Activated CD4-positive, alpha-beta T cell treated with anti-CD3 and anti-CD28 coated beads, Interleukin-2, amount 50 U/mL, for 48 hours (primary cell): Measurements from ENCODE around the gene FAS.
A peak's percentile ranks its signal among the peaks of the same experiment; 100 is the strongest.
"Not testable (repeated sequence)": the region's sequence is repeated elsewhere in the genome, so short reads cannot be mapped to it uniquely, and the experiment has no call there.

Experiments used
- DNase-seq, 2 experiments: peaks; one replicate each; pipeline ENCODE4 v3.0.0-alpha.2; 2020

The FAS gene

DNA sequence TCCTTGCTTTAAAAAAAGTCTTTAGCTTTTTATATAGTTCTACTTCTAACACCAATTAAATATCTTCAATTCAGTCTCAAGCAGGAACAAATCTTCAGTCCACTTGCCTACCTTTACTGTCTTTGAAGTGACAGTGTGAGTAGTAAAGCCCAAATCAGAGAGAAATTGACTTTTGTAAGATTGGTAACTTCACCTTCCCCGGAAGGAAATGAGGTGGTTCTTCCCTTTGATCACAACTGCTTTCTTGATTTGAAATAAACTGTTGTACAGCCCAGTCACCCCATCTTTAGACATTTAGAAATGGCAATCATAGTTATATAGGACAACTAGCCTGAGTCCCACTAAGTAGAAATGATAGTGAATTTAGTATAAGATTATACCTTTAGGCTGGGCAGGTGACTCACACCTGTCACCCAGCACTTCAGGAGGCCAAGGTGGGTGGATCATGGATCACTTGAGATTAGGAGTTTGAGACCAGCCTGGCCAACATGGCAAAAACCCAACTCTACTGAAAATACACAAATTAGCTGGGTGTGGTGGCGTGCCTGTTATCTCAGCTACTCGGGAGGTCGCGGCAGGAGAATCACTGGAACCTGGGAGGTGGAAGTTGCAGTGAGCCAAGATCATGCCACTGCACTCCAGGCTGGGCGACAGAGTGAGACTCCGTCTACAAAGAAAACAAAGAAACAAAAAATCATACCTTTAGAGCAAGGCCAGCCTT lies 4.7 kb downstream of the FAS start:
- no peak for DNase-seq

DNA sequence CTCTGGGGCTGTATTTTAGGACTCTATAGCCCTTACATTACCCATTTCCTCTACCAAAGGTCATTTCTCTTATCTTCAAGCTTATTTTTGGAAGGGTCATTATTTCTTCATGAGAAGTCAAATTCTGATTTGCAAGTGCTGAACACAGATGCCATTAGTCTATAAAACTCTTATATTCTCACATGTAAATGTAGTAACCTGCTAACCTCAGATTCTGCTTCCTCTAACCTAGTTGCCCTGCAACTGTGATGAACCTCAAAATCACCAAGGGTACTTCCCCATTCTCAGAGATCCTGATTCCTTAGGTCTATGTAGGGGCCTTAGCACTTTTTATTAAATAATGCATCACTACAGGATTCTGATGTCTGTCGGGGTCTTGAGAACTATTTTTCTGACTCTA lies 6.3 kb downstream of the FAS start:
- DNase-seq, result no peak

GRCh38 chr10:88999625-89000024 lies 9.0 kb downstream of the FAS start:
- DNase-seq, result no peak

DNA sequence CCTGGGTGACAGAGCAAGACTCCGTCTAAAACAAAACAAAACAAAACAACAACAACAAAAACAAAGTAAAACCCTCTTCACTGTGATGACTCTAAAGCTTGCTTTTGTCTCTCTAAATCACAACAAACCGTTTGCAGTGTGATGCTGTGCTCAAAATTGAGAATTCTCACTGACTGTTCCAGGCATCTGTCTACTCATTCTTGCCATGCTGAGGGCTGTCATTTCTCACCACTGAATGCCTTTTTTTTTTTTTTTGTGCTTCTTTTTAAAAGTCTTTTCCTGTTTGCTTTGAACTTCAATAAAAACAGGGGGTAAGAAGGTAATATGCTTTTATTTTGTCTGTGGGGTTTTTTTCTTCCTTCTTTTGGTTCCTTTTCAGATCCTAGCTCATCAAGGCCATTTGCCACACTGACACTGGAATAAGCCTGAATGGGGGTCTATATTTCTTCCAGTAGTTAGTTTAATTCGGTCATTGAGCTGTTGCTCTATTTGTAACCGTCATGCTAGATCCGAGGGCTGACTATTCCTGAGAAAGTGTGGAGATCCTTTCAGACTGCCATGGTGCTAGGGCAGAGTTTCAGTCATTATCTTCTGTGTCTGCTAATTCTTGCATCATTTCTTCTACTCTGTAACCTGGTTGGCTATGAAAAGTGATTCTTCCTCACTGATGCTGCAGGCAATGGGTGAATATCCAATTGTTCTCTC lies 10.6 kb downstream of the FAS start:
- peak in 1 of 2 experiments; percentile 22 for DNase-seq

DNA sequence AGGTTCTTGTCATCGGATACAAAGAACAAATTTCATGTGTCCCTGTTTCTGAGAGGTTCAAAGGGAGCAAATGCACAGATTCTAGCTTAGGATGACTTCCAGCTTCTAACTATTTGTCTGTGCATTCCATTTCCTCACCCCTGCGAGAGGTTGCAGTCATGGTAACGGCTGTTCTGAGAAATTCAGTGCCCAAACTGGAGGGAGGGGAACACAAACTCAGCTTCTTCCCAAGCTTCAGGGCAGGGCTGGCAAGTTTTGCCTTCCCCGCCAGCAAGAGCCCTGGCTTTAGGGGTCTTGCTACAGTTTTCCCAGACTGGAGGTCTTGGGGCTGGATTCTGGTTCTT lies 11.1 kb downstream of the FAS start:
- DNase-seq, result no peak

DNA sequence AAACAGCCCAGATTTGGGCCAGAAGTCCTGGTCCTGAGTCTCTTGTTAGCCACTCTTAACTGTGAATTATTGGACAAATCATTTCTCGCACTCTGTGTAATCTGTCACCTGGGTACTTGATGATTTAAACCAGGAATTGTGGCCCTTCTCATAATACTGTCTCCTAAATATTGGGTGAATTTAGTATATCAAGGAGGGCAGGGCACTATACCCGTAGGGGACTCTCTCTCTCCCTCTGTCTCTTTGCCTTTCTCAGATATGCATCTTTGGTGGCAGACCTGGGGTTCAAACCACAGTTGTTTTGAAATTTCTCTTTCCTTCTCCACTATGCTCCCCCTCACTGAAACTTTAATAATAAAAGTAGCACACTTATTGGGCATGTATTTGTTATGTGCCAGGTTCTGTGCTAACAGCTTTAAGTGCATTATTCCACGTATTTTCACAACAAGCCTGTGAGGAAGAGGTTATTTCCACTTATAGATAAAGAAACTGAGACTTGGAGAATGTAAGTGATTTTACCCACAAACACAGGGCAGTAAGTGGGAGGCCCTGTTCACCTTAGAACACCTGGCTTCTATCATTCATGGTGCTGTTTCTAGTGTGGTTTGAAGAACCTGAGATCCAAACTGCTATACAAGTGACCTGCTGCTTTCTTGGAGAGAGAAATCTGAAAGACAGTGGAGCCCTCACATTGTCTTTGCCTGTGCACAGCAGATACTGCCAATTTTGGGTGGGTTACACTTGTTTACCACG lies 11.8 kb downstream of the FAS start:
- no peak for DNase-seq

GRCh38 chr10:89003344-89003743 lies 12.7 kb downstream of the FAS start:
- DNase-seq, result no peak

DNA sequence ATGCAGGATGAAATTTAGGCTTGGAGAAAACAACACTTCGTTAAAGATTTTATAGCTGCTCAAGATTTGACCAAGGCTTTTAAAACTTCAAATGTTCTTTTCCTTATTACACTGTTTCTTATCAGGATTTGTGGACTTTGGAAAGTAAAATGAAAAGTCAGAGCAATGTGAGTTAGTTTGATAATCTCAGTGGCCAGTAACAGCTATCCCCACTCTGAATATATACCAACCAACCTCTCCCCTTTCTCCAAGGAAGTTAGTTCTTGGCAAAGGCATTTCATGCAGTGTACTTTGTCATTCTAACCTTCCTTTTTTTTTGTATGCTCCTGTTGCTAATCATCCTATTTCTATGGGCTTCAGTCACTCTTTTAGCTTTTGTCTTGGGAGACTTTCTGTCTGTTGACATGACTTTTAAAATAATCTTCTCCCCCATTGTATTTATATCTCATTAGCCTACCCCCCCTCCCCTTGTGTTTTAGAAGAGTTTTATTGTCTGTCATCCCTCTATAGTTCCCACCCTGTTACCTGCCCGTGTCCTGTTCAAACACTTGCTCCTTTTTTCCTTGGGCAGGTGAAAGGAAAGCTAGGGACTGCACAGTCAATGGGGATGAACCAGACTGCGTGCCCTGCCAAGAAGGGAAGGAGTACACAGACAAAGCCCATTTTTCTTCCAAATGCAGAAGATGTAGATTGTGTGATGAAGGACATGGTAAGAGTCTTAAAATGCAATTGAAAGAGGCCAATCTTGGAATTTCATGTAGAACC lies 16.7 kb downstream of the FAS start:
- no peak for DNase-seq

DNA sequence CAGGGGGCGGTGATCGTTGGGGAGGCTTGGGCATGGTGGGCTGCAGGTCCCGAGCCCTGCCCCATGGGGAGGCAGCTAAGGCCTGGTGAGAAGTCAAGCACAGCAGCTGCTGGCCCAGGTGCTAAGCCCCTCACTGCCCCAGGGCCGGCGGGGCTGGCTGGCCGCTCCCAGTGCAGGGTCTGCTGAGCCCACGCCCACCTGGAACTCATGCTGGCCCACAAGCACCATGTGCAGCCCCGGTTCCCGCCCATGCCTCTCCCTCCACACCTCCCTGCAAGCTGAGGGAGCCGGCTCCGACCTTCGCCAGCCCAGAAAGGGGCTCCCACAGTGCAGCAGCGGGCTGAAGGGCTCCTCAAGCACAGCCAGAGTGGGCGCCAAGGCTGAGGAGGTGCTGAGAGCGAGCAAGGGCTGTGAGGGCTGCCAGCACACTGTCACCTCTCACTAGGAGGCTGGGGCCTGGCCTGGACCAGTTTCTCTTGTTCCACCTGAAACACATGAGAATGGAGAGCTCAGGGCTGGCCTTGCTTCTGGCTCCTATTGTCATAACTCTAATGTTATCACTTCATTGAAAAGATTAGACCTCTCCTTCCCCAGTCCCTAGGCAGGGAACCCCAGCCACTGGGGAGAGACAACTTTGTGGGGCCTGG lies 28.2 kb downstream of the FAS start:
- DNase-seq, result not testable (repeated sequence)

- no peak for DNase-seq
These were observed 29.1 kb downstream of the FAS start for GRCh38 chr10:89019569-89020327.

- not testable (repeated sequence) for DNase-seq
These were observed 30.9 kb downstream of the FAS start for GRCh38 chr10:89021526-89021925.

GRCh38 chr10:89022734-89023133 lies 32.1 kb downstream of the FAS start:
- DNase-seq, result no peak

DNA sequence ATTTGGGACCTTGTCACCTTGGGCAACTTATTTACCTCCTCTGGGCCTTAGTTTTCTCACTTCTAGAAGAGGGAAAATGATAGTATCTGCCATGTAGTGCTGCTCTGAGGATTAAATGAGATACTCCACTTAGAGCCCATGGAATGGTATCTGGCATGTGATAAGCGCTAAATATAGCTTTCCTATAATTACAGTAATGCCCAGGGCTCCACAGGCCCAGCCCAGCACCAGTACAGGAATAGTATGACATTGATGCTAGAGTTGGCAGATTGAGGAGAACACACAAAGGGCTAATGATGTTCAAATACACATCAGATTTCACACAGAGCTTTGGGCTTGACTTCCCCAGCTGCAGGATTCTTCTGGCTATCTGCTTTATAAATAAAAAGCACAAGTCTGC lies 34.9 kb downstream of the FAS start:
- DNase-seq, result no peak

DNA sequence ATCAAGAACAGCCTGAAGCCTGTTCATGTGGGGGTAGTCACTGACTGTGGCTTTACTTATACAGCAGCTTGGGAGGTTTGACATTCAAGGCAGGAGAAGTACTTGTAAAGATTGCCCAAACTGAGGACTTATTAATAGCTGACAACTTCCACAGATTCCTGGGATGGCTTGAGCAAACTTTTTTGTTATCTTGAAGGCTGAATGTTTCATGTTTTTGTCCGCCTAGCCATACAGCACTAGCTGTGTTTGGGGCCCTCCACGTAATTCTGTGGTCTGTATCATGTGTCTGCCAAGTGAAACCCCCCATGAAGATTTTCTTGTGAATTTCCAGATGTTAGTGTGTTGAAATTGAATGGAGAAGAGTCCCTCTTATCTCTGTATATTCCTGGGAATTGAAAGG lies 38.6 kb downstream of the FAS start:
- no peak for DNase-seq

DNA sequence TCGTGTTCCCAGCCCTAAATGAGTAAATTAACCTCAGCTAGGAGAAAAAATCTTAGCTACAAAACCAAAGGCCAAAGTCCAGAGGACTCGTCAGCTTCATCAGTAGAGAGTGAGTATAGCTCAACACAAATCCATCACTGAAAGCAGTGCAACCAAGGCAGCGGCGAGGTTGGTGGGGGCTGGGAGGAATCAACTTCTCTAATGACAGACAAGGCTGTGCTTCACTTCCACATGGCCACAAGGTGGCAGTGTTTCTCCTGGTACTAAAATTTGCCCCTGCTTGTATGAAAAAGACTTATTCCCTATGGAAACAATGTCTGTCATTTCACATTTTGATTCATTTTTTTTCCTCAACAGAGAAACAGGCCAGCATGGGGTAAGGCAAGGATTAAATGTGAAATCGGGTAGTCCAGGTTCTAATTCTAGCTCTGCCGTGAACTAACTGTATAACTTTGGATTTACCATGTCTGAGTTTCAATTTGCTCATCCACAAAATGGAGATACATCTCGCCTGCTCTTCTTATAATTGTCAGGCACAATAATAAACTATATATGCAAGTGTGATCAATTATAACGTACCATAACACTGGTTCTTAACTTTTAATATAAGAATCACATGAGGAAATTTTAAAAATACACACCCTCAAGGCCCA lies 39.3 kb downstream of the FAS start:
- peak; percentile 68 to 79 for DNase-seq

GRCh38 chr10:89030791-89031190 lies 40.2 kb downstream of the FAS start:
- DNase-seq, result no peak

GRCh38 chr10:89032141-89032891 lies 41.7 kb downstream of the FAS start:
- DNase-seq, result peak; percentile 74 to 83

DNA sequence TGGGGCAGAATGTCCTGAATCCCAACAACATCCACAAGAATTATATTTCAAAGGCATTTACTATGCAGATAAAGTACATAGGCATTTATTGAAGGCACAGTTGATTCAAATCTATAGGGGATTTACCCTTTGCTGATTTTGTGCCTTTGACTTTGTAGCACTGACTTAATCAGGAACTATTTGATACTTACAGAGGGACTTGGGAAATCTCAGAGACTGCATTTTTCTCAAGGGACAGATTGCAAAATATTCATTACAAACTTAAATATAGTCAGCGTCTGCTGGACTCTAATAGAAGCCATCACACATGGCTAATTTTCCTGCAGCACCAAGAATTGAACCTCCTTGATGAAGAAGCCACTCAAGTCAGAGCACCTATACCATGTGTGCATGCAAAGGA lies 44.9 kb downstream of the FAS start:
- DNase-seq, result no peak

DNA sequence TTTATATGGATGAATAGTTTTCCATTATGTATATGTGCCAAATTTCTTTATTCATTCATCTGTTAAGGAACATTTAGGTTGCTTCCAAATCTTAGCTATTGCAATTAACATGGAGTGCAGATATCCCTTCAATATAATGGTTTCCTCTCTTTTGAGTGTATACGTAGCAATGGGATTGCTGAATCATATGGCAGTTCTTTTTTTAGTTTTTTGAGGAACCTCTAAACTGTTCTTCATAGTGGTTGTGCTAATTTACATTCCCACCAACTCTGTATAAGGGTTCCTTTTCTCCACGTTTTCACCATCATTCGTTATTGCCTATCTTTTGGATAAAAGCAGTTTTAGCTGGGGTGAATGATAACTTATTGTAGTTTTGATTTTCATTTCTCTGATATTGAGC lies 46.5 kb downstream of the FAS start:
- DNase-seq, result no peak

- no peak for DNase-seq
These were observed 52.0 kb downstream of the FAS start for GRCh38 chr10:89042562-89042961.

DNA sequence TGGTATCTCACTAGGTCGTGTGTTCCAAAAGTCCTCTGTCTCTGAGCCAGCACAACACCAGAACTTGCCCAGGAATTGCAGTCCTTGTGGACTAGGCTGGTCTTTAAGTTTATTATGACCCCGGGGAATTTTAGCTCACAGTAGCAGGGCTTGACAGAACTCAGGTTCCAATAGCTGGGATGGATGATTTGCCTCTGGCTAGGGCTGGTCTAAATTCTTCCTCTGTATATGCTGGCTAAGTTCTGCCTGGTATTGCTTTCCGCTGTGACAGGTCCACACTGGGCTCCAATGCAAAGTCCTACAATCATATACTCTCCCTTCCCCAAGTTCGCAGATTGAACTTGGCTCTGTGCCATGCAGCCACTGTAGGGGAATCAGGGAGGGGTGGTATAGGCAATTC lies 52.5 kb downstream of the FAS start:
- DNase-seq, result no peak
